Upper lobe of right lung (tissue), 1 donor: ENCODE data around the gene POMGNT1. TPM values are rescaled to one million over a fixed set of nuclear protein-coding genes. Genes with fewer than 3 reads are reported as not detected.

Experiments
- ATAC-seq: fragments of 200-7000 bp; cut with Tn5 transposase; one replicate; pipeline ENCODE4 v1.9.1; 2020; ENCODE audit warnings: mild to moderate bottlenecking, moderate library complexity
- DNase-seq: peaks from one replicate; pipeline ENCODE4 v3.0.0-alpha.2; 2020
- H3K27ac ChIP-seq: fragments of 200-600 bp; one replicate; pipeline ENCODE4 v1.8.0; 2022
- H3K27me3 ChIP-seq: fragments of 200-600 bp; one replicate; pipeline ENCODE4 v1.8.0; 2022; ENCODE audit warnings: mild to moderate bottlenecking
- H3K36me3 ChIP-seq: fragments of 200-600 bp; one replicate; pipeline ENCODE4 v1.8.0; 2022
- H3K4me1 ChIP-seq: fragments of 200-600 bp; one replicate; pipeline ENCODE4 v1.8.0; 2022
- H3K4me3 ChIP-seq: fragments of 200-600 bp; one replicate; pipeline ENCODE4 v1.8.0; 2022; ENCODE audit warnings: mild to moderate bottlenecking
- H3K9me3 ChIP-seq: fragments of 200-600 bp; one replicate; pipeline ENCODE4 v1.8.0; 2022
- CTCF ChIP-seq: fragments of 200-600 bp; IDR thresholded peaks from one replicate; pipeline ENCODE4 v1.8.0; 2022; ENCODE audit warnings: antibody characterized with exemption
- intact Hi-C: fragments of 100-400 bp; cut with DNase I; formaldehyde crosslinking; loops from one replicate; pipeline ENCODE4 v1.11.0; 2022
- total RNA-seq: library from RNA; stranded (reverse); fragmentation: NEBNext Ultra II Directional; extraction: Animal tissue kit (Norgen Biotek cat#: 25700); gene quantifications from one replicate; pipeline ENCODE4 v1.2.1, GENCODE V29; 2021
- donor health status: DM: no; HTN: yes; CAD: no; lungs with severe emphysema.

The POMGNT1 gene
- total RNA-seq, 1 donor from 2014 or later = 63.0 TPM

GRCh38 chr1:46153228-46153627 is 45.0 kb downstream of the POMGNT1 start:
- intact Hi-C loops = no loop called here
- H3K4me1 ChIP-seq = no peaks in the 10 kb centered on the region
- ATAC-seq (no peak), DNase-seq (no peak)
- no peaks in the 10 kb centered on the region for H3K9me3 ChIP-seq
- H3K4me3 ChIP-seq = no peak overlapping the region
- H3K27ac ChIP-seq = no peak overlapping the region
- TF ChIP-seq CTCF = no peak
- H3K36me3 ChIP-seq = no peaks in the 10 kb centered on the region
- no peaks in the 10 kb centered on the region for H3K27me3 ChIP-seq

- intact Hi-C loops = no loop called here
- Histone ChIP-seq H3K9me3 (no peaks in the 10 kb centered on the region), H3K36me3 (no peaks in the 10 kb centered on the region), H3K27me3 (no peaks in the 10 kb centered on the region), H3K4me1 (no peaks in the 10 kb centered on the region), H3K27ac (no peak overlapping the region), H3K4me3 (no peak overlapping the region)
- TF ChIP-seq CTCF = no peak
- ATAC-seq = no peak
- no peak for DNase-seq
Measured at GRCh38 chr1:46152016-46152415, 46.2 kb downstream of the POMGNT1 start.

GRCh38 chr1:46150085-46150484 is 48.1 kb downstream of the POMGNT1 start:
- Histone ChIP-seq H3K27me3 (no peaks in the 10 kb centered on the region), H3K27ac (no peak overlapping the region), H3K4me1 (no peaks in the 10 kb centered on the region), H3K4me3 (no peak overlapping the region), H3K9me3 (no peaks in the 10 kb centered on the region), H3K36me3 (no peaks in the 10 kb centered on the region)
- peak; percentile 46 for ATAC-seq
- no peak for DNase-seq
- TF ChIP-seq CTCF = no peak
- intact Hi-C loops = no loop called here

GRCh38 chr1:46148318-46148717 is 49.9 kb downstream of the POMGNT1 start:
- intact Hi-C loops = no loop called here
- no peak for ATAC-seq
- no peak for TF ChIP-seq CTCF

More at GRCh38 chr1:46148318-46148717, 49.9 kb downstream of the POMGNT1 start:
- Histone ChIP-seq H3K36me3 (no peaks in the 10 kb centered on the region), H3K4me3 (no peak overlapping the region), H3K27me3 (no peaks in the 10 kb centered on the region), H3K4me1 (no peaks in the 10 kb centered on the region), H3K9me3 (no peaks in the 10 kb centered on the region), H3K27ac (no peak overlapping the region)
- DNase-seq = no peak

Other genes starting within 250 kb of the POMGNT1 start
- 79.8 TPM for gene PIK3R3, start 65.8 kb downstream of the POMGNT1 start, total RNA-seq
- 6.9 TPM for gene TSPAN1, start 23.3 kb downstream of the POMGNT1 start, total RNA-seq
- gene P3R3URF, start 21.9 kb downstream of the POMGNT1 start, total RNA-seq = not detected
- gene LURAP1, start 4.9 kb upstream of the POMGNT1 start, total RNA-seq = 2.7 TPM
- 1.0 TPM for gene RAD54L, start 49.3 kb upstream of the POMGNT1 start, total RNA-seq
- 53.6 TPM for gene LRRC41, start 105.2 kb upstream of the POMGNT1 start, total RNA-seq
- 145 TPM for gene UQCRH, start 105.3 kb upstream of the POMGNT1 start, total RNA-seq
- gene NSUN4, start 142.4 kb upstream of the POMGNT1 start, total RNA-seq = 27.7 TPM
- 30.9 TPM for gene FAAH, start 195.9 kb upstream of the POMGNT1 start, total RNA-seq